ENCODE data around the gene NOCT.

- no peak for TF ChIP-seq CTCF (IDR thresholded peaks at IDR 0.05; ENCODE audit: extremely low read depth in 1 of 2, insufficient read depth in 1 of 2, low read depth in 1 of 2, low read length in 2 of 2)
- no peak for TF ChIP-seq POLR2A (IDR thresholded peaks at IDR 0.05; ENCODE audit: low read depth, low read length)
Observed at GRCh38 chr4:139053909-139054308, 38.3 kb downstream of the NOCT start.

All from endothelial cell of umbilical vein (primary cell).